Glutamatergic neuron (in vitro differentiated cells): Measurements from ENCODE around the gene ZNF500. TPM values are rescaled to one million over a fixed set of nuclear protein-coding genes. Genes with fewer than 3 reads are reported as not detected.

Experiments
- DNase-seq: peaks from one replicate; pipeline ENCODE4 v3.0.0; 2022
- H3K27ac Mint-ChIP-seq: one replicate; pipeline ENCODE4 v1.8.0; 2020; ENCODE audit warnings: mild to moderate bottlenecking, mixed read lengths, inconsistent platforms; ENCODE audit not compliant: unreplicated experiment
- H3K27me3 Mint-ChIP-seq: one replicate; pipeline ENCODE4 v1.8.0; 2020; ENCODE audit warnings: mild to moderate bottlenecking, moderate library complexity, mixed read lengths, inconsistent platforms; ENCODE audit not compliant: unreplicated experiment
- H3K36me3 Mint-ChIP-seq: one replicate; pipeline ENCODE4 v1.8.0; 2020; ENCODE audit warnings: mild to moderate bottlenecking, mixed read lengths, inconsistent platforms; ENCODE audit not compliant: unreplicated experiment
- H3K4me1 Mint-ChIP-seq: one replicate; pipeline ENCODE4 v1.8.0; 2020; ENCODE audit warnings: mild to moderate bottlenecking, low read depth, mixed read lengths, inconsistent platforms; ENCODE audit not compliant: unreplicated experiment
- H3K4me3 Mint-ChIP-seq: one replicate; pipeline ENCODE4 v1.8.0; 2020; ENCODE audit warnings: mild to moderate bottlenecking, mixed read lengths, inconsistent platforms; ENCODE audit not compliant: unreplicated experiment
- H3K9me3 Mint-ChIP-seq: one replicate; pipeline ENCODE4 v1.8.0; 2020; ENCODE audit warnings: mild to moderate bottlenecking, moderate library complexity, mixed read lengths, inconsistent platforms; ENCODE audit not compliant: unreplicated experiment
- CTCF ChIP-seq: fragments of 200-600 bp; sonication (generic); IDR thresholded peaks from one replicate; pipeline ENCODE4 v1.5.0; 2021; ENCODE audit not compliant: partially characterized antibody, unreplicated experiment
- total RNA-seq: library from RNA; stranded (reverse); fragmentation: NEBNext Ultra II Directional; extraction: Animal tissue kit (Norgen Biotek cat#: 25700); gene quantifications from one replicate; pipeline ENCODE4 v1.2.1, GENCODE V29; 2021; ENCODE audit not compliant: unreplicated experiment

ZNF500 gene
- total RNA-seq, 1 donor from 2014 or later: 19.8 TPM

GRCh38 chr16:4698321-4699045 is 68.5 kb downstream of the ZNF500 start:
- no peak for DNase-seq
- peaks cover 10% of the 10 kb centered on the region for H3K27me3 Mint-ChIP-seq
- peaks cover 13% of the 10 kb centered on the region for H3K9me3 Mint-ChIP-seq
- no peaks in the 10 kb centered on the region for H3K4me1 Mint-ChIP-seq
- TF ChIP-seq CTCF: no peak
- no peak overlapping the region for H3K4me3 Mint-ChIP-seq
- H3K36me3 Mint-ChIP-seq: peaks cover 7% of the 10 kb centered on the region
- H3K27ac Mint-ChIP-seq: no peak overlapping the region

Other genes with a start within 250 kb of the ZNF500 start
- 51.6 TPM for gene CDIP1, start 228.4 kb downstream of the ZNF500 start, total RNA-seq
- 0.83 TPM for gene C16orf96, start 210.8 kb downstream of the ZNF500 start, total RNA-seq
- gene UBALD1, start 152.3 kb downstream of the ZNF500 start, total RNA-seq: 54.6 TPM
- 150 TPM for gene MGRN1, start 142.3 kb downstream of the ZNF500 start, total RNA-seq
- gene NUDT16L1, start 73.6 kb downstream of the ZNF500 start, total RNA-seq: 34.3 TPM
- 43.5 TPM for gene ANKS3, start 32.9 kb downstream of the ZNF500 start, total RNA-seq
- gene DNAAF8, start 32.6 kb downstream of the ZNF500 start, total RNA-seq: 0.59 TPM
- gene SEPTIN12, start 21.2 kb upstream of the ZNF500 start, total RNA-seq: 0.96 TPM
- gene SMIM22, start 28.2 kb upstream of the ZNF500 start, total RNA-seq: not detected
- 113 TPM for gene ROGDI, start 35.5 kb upstream of the ZNF500 start, total RNA-seq
- 133 TPM for gene GLYR1, start 80.1 kb upstream of the ZNF500 start, total RNA-seq
- gene UBN1, start 80.3 kb upstream of the ZNF500 start, total RNA-seq: 34.3 TPM
- 4.7 TPM for gene PPL, start 170.0 kb upstream of the ZNF500 start, total RNA-seq
- gene SEC14L5, start 191.2 kb upstream of the ZNF500 start, total RNA-seq: 3.1 TPM